Measurements from ENCODE around the gene CDHR1.

GRCh38 chr10:84233940-84234339 lies 39.6 kb downstream of the CDHR1 start:
- TF ChIP-seq CTCF (IDR thresholded peaks at IDR 0.05), result no peak
- TF ChIP-seq POLR2A (IDR thresholded peaks at IDR 0.05), result no peak
